ENCODE data around the gene FOXC2. TPM values are rescaled to one million over a fixed set of nuclear protein-coding genes. Genes with fewer than 3 reads are reported as not detected.

Gene FOXC2
- total and polyA plus RNA-seq, 2 of the 13 experiments (the other 11 are each of a cell fraction or from before 2014, with no cell fraction given): not detected

- no peaks in the 10 kb centered on the region for H3K9me3 ChIP-seq (ENCODE audit: low read length)
- no peak overlapping the region for H2AFZ ChIP-seq (ENCODE audit: low read length)
- H3K79me2 ChIP-seq (ENCODE audit: insufficient read depth, low read length): peaks cover 9% of the 10 kb centered on the region
- ChIA-PET POLR2A (no interaction called here), CTCF (ENCODE audit: low intra/inter-chr PET ratio, low total read pairs) (no interaction called here)
- no peak overlapping the region for H3K4me2 ChIP-seq (ENCODE audit: low read depth, low read length)
- ATAC-seq: no peak
- WGBS (ENCODE audit: low lambda C conversion rate): 35% methylated on average over 25 of the region's 28 CpGs
- TF ChIP-seq MTF1 (CRISPR knock-in tag; IDR thresholded peaks at IDR 0.05) (no peak), ZNF180 (CRISPR knock-in tag; IDR thresholded peaks at IDR 0.05; ENCODE audit: borderline replicate concordance, low read depth) (no peak), ZNF562 (CRISPR knock-in tag; IDR thresholded peaks at IDR 0.05; ENCODE audit: borderline replicate concordance) (no peak), ISX (CRISPR knock-in tag; conservative IDR thresholded peaks at IDR 0.05) (no peak), ZNF768 (CRISPR knock-in tag; IDR thresholded peaks at IDR 0.05) (peak; percentile 71; the same call in 1 of the 2 replicates), ZNF557 (CRISPR knock-in tag; IDR thresholded peaks at IDR 0.05) (no peak), POLR2AphosphoS2 (IDR thresholded peaks at IDR 0.05; ENCODE audit: low read depth, low read length) (no peak), NR1H2 (CRISPR knock-in tag; IDR thresholded peaks at IDR 0.05; ENCODE audit: borderline replicate concordance, low read depth) (no peak)
- TF ChIP-seq, protein P1, sequence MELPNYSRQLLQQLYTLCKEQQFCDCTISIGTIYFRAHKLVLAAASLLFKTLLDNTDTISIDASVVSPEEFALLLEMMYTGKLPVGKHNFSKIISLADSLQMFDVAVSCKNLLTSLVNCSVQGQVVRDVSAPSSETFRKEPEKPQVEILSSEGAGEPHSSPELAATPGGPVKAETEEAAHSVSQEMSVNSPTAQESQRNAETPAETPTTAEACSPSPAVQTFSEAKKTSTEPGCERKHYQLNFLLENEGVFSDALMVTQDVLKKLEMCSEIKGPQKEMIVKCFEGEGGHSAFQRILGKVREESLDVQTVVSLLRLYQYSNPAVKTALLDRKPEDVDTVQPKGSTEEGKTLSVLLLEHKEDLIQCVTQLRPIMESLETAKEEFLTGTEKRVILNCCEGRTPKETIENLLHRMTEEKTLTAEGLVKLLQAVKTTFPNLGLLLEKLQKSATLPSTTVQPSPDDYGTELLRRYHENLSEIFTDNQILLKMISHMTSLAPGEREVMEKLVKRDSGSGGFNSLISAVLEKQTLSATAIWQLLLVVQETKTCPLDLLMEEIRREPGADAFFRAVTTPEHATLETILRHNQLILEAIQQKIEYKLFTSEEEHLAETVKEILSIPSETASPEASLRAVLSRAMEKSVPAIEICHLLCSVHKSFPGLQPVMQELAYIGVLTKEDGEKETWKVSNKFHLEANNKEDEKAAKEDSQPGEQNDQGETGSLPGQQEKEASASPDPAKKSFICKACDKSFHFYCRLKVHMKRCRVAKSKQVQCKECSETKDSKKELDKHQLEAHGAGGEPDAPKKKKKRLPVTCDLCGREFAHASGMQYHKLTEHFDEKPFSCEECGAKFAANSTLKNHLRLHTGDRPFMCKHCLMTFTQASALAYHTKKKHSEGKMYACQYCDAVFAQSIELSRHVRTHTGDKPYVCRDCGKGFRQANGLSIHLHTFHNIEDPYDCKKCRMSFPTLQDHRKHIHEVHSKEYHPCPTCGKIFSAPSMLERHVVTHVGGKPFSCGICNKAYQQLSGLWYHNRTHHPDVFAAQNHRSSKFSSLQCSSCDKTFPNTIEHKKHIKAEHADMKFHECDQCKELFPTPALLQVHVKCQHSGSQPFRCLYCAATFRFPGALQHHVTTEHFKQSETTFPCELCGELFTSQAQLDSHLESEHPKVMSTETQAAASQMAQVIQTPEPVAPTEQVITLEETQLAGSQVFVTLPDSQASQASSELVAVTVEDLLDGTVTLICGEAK (IDR thresholded peaks at IDR 0.05): peak; percentile 92
- TF ChIP-seq, protein P1 (CRISPR knock-in tag; IDR thresholded peaks at IDR 0.05): no peak
- no peak for DNase-seq (ENCODE audit: low spot score)
- no TSS peak for BruUV-seq (replicated peaks)
- H3K4me1 ChIP-seq (ENCODE audit: insufficient read depth, low read length): peaks cover 15% of the 10 kb centered on the region
- no peak for FAIRE-seq
- H3K36me3 ChIP-seq (replicated peaks in 1 of 2; ENCODE audit: control insufficient read depth in 1 of 2, insufficient read depth in 2 of 2, low read length in 2 of 2): no peaks in the 10 kb centered on the region
- H3K27me3 ChIP-seq (ENCODE audit: control insufficient read depth in 1 of 2, insufficient read depth in 2 of 2, low read length in 2 of 2): peaks cover 0 to 17% of the 10 kb centered on the region in 2 experiments; a peak in 2 of 5 replicates
- H3K27ac ChIP-seq (ENCODE audit: extremely low read length, insufficient read depth, low read length): no peak overlapping the region
- no peak overlapping the region for H3K4me3 ChIP-seq (replicated peaks in 1 of 3; ENCODE audit: insufficient read depth in 1 of 3, low read depth in 2 of 3, low read length in 3 of 3)
- intact Hi-C loops (cut with micrococcal nuclease; ENCODE audit: unreplicated experiment) (no loop called here), in situ Hi-C loops (cut with HindIII; ENCODE audit: extremely low pct_ligation_motif_present, low pct_unique_long_range_greater_than_20kb) (no loop called here)
- H3K9ac ChIP-seq (ENCODE audit: insufficient read depth, low read depth, low read length): no peak overlapping the region
- H4K20me1 ChIP-seq (ENCODE audit: insufficient read depth, low read length): no peaks in the 10 kb centered on the region
Observed at GRCh38 chr16:86558355-86559193, 8.1 kb upstream of the FOXC2 start.
